B cell (primary cell): ENCODE measurements around the gene KAT14. TPM values are rescaled to one million over a fixed set of nuclear protein-coding genes. Genes with fewer than 3 reads are reported as not detected.

Source experiments
- ATAC-seq: fragments of 200-7000 bp; cut with Tn5 transposase; one replicate; pipeline ENCODE4 v1.10.0; 2021; ENCODE audit warnings: low read depth, mild to moderate bottlenecking, moderate number of reproducible peaks, moderate library complexity
- CTCF ChIA-PET: fragments of 350-600 bp; sonication (Branson Sonifier 250); formaldehyde crosslinking; loops from one replicate; lab custom pipeline; 2021; ENCODE audit warnings: antibody characterized with exemption, inconsistent platforms; lab: Charles Lee
- POLR2A ChIA-PET: fragments of 350-600 bp; sonication (Branson Sonifier 250); formaldehyde crosslinking; loops from one replicate; lab custom pipeline; 2021; ENCODE audit warnings: antibody characterized with exemption; lab: Charles Lee
- DNase-seq: peaks from one replicate; pipeline ENCODE4 v3.0.0; 2013
- H2AFZ ChIP-seq: 2 replicates; pipeline ENCODE4 v1.6.1; 2012; ENCODE audit warnings: mild to moderate bottlenecking, low read depth, low read length; ENCODE audit not compliant: insufficient read depth, poor library complexity, severe bottlenecking
- H3K27ac ChIP-seq, 2 donors: 1 replicate in 1 of 2; 2 replicates in 1 of 2; pipeline ENCODE4 v1.5.1; 2012 to 2013; ENCODE audit warnings: low read length in 2 of 2, mild to moderate bottlenecking in 2 of 2, moderate library complexity in 1 of 2
- H3K27me3 ChIP-seq, 4 experiments: fragments of 200-600 bp in 1 of 4; sonication (generic) in 1 of 4; replicated peaks in 1 of 4; 1 replicate in 2 of 4; 2 replicates in 2 of 4; pipeline versions ENCODE4 v1.6.1 to v1.7.0; 2013 to 2016; ENCODE audit warnings: low read length in 3 of 4, mild to moderate bottlenecking in 2 of 4, mixed read lengths in 1 of 4, moderate library complexity in 1 of 4; ENCODE audit not compliant: insufficient read depth in 4 of 4, control insufficient read depth in 3 of 4; ENCODE audit errors: control extremely low read depth in 1 of 4
- H3K36me3 ChIP-seq, 2 experiments: replicated peaks in 1 of 2; 1 replicate in 1 of 2; 2 replicates in 1 of 2; pipeline versions ENCODE4 v1.6.1 to v1.7.1; 2013; ENCODE audit warnings: low read length in 1 of 2; ENCODE audit not compliant: insufficient read depth in 2 of 2, control insufficient read depth in 1 of 2; ENCODE audit errors: control extremely low read depth in 1 of 2, extremely low read depth in 1 of 2
- H3K4me1 ChIP-seq, 2 donors: fragments of 200-600 bp in 1 of 2; sonication (generic) in 1 of 2; 1 replicate in 1 of 2; 2 replicates in 1 of 2; pipeline versions ENCODE4 v1.5.1 to v1.6.1; 2013 to 2017; ENCODE audit warnings: low read length in 2 of 2; ENCODE audit not compliant: control insufficient read depth in 2 of 2, insufficient read depth in 2 of 2
- H3K4me2 ChIP-seq: replicated peaks from 2 replicates; pipeline ENCODE3; 2012; ENCODE audit warnings: mild to moderate bottlenecking, low read depth, low read length; ENCODE audit not compliant: poor library complexity, severe bottlenecking
- H3K4me3 ChIP-seq, 5 experiments: fragments of 200-600 bp in 1 of 5; sonication (generic) in 1 of 5; 1 replicate in 3 of 5; 2 replicates in 2 of 5; pipeline versions ENCODE4 v1.5.1 to v1.7.0; 2011 to 2016; ENCODE audit warnings: low read length in 4 of 5, mild to moderate bottlenecking in 4 of 5, low read depth in 2 of 5, control low read depth in 1 of 5, moderate library complexity in 1 of 5; ENCODE audit not compliant: insufficient read depth in 1 of 5; ENCODE audit errors: control extremely low read depth in 1 of 5, extremely low read depth in 1 of 5
- H3K79me2 ChIP-seq: fragments of 200-600 bp; sonication (generic); one replicate; pipeline ENCODE4 v1.6.0; 2016; ENCODE audit warnings: low read length; ENCODE audit not compliant: control insufficient read depth, insufficient read depth
- H3K9ac ChIP-seq: fragments of 200-600 bp; sonication (generic); 2 replicates; pipeline ENCODE4 v1.6.1; 2017; ENCODE audit warnings: mild to moderate bottlenecking, low read length, moderate library complexity
- H3K9me3 ChIP-seq, 3 donors: one replicate each; pipeline versions ENCODE4 v1.6.1 to v1.7.1; 2013; ENCODE audit warnings: low read length in 2 of 3; ENCODE audit not compliant: control insufficient read depth in 2 of 3, insufficient read depth in 1 of 3; ENCODE audit errors: control extremely low read depth in 1 of 3
- H4K20me1 ChIP-seq: 2 replicates; pipeline ENCODE4 v1.6.0; 2012; ENCODE audit warnings: mild to moderate bottlenecking, low read length; ENCODE audit not compliant: insufficient read depth, control insufficient read depth, poor library complexity, severe bottlenecking
- H3K27ac Mint-ChIP-seq: one replicate; pipeline ENCODE4 v1.8.0; 2021; ENCODE audit warnings: mixed read lengths
- H3K27me3 Mint-ChIP-seq: one replicate; pipeline ENCODE4 v1.8.0; 2021; ENCODE audit warnings: mixed read lengths
- H3K4me1 Mint-ChIP-seq: one replicate; pipeline ENCODE4 v1.8.0; 2021; ENCODE audit warnings: mixed read lengths
- H3K4me3 Mint-ChIP-seq: one replicate; pipeline ENCODE4 v1.8.0; 2021; ENCODE audit warnings: mixed read lengths
- H3K9me3 Mint-ChIP-seq: one replicate; pipeline ENCODE4 v1.8.0; 2022; ENCODE audit warnings: mixed read lengths; ENCODE audit not compliant: insufficient read depth
- CTCF ChIP-seq: fragments of 200-600 bp; IDR thresholded peaks from one replicate; pipeline ENCODE4 v1.8.0; 2022; ENCODE audit warnings: antibody characterized with exemption, mild to moderate bottlenecking
- EZH2 ChIP-seq: IDR thresholded peaks from 2 replicates; pipeline ENCODE4 v1.6.1; 2012; ENCODE audit warnings: borderline replicate concordance, low read depth, mild to moderate bottlenecking, moderate library complexity, low read length; ENCODE audit not compliant: insufficient read depth, poor library complexity, severe bottlenecking
- WGBS: methylation state at CpG from one replicate; pipeline ENCODE4 v1.1.5; 2013; ENCODE audit warnings: missing lambda C conversion rate; ENCODE audit not compliant: insufficient coverage; 5-methylcytosine and 5-hydroxymethylcytosine counted together
- intact Hi-C: fragments of 100-400 bp; cut with micrococcal nuclease; formaldehyde crosslinking; loops from one replicate; pipeline ENCODE4 v1.10.0; 2022
- polyA plus RNA-seq: library from polyadenylated mRNA; depleted of rRNA; stranded (reverse); fragments of >200 nt; gene quantifications from 2 replicates; pipeline ENCODE4 v1.2.3, GENCODE V29; 2012
- total RNA-seq, 2 donors: library from RNA; stranded (reverse); fragments of 120-200 nt in 1 of 2; gene quantifications; 1 replicate in 1 of 2; 2 replicates in 1 of 2; pipeline versions ENCODE4 v1.2.3 to v1.2.4, GENCODE V29; 2013 to 2022

Gene KAT14
- total and polyA plus RNA-seq, 2 donors (not counting 1 experiment from before 2014, with no cell fraction given), result 7.9 to 15.5 TPM

DNA sequence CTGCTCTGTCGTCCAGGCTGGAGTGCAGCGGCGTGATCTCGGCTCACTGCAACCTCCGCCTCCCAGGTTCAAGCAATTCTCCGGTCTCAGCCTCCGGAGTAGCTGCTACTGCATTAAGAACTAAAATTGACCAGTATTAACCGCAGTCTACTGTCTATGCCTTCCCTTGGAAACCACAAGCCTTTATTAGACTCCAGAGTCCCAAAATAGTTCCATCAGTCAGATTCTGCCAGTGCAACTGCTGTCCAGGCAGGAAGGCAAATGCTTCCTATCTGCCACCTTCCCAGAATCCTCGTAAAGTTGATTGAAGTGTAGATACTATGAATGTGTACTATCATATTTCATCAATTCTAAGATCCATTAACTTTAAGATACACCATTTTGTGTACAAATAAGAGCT lies 16.7 kb downstream of the KAT14 start:
- 90% methylated on average over 4 of the region's 9 CpGs for WGBS

DNA sequence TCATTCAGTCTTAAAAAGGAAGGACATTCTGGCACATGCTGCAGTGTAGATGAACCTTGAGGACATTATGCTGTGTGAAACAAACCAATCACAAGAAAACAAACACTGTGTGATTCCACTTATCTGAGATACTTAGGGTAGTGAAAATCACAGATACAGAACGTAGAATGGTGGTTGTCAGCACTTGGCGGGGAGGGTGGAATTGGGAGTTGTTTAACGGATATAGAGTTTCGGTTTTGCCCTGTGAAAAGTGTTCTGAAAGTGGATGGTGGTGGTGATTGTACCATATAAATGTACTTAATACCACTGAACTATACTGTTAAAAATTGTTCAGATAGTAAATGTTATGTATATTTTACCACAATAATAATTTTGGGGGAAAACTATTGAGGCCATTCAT lies 18.4 kb downstream of the KAT14 start:
- Histone ChIP-seq H4K20me1 (no peaks in the 10 kb centered on the region), H2AFZ (no peak overlapping the region), H3K27ac (no peak overlapping the region), H3K9ac (no peak overlapping the region), H3K36me3 (peaks cover 0 to 39% of the 10 kb centered on the region in 2 experiments), H3K4me2 (no peak overlapping the region), H3K9me3 (no peaks in the 10 kb centered on the region), H3K79me2 (no peaks in the 10 kb centered on the region), H3K4me3 (no peak overlapping the region), H3K27me3 (no peaks in the 10 kb centered on the region), H3K4me1 (no peaks in the 10 kb centered on the region)
- intact Hi-C loops, result no loop called here
- H3K9me3 Mint-ChIP-seq, result no peaks in the 10 kb centered on the region
- ATAC-seq (no peak), DNase-seq (no peak)
- CTCF ChIA-PET, result no interaction called here
- POLR2A ChIA-PET, result no interaction called here
- H3K27me3 Mint-ChIP-seq, result no peaks in the 10 kb centered on the region
- no peak for TF ChIP-seq EZH2
- TF ChIP-seq CTCF, result no peak
- H3K4me1 Mint-ChIP-seq, result no peaks in the 10 kb centered on the region
- H3K27ac Mint-ChIP-seq, result no peak overlapping the region
- WGBS, result 100% methylated on average over 2 of the region's 4 CpGs
- no peak overlapping the region for H3K4me3 Mint-ChIP-seq

More for the DNA sequence above, 16.7 kb downstream of the KAT14 start:
- H3K9me3 ChIP-seq, result no peaks in the 10 kb centered on the region
- no peak for ATAC-seq
- H3K9ac ChIP-seq, result no peak overlapping the region
- Mint-ChIP-seq H3K27me3 (no peaks in the 10 kb centered on the region), H3K4me3 (no peak overlapping the region), H3K9me3 (no peaks in the 10 kb centered on the region), H3K27ac (no peak overlapping the region), H3K4me1 (no peaks in the 10 kb centered on the region)
- DNase-seq, result no peak
- no peak for TF ChIP-seq EZH2
- no peaks in the 10 kb centered on the region for H4K20me1 ChIP-seq
- CTCF ChIA-PET, result no interaction called here
- H3K36me3 ChIP-seq, result peaks cover 0 to 39% of the 10 kb centered on the region in 2 experiments
- no peaks in the 10 kb centered on the region for H3K4me1 ChIP-seq
- intact Hi-C loops, result no loop called here
- POLR2A ChIA-PET, result no interaction called here
- no peak overlapping the region for H3K4me2 ChIP-seq
- no peak overlapping the region for H2AFZ ChIP-seq
- no peaks in the 10 kb centered on the region for H3K79me2 ChIP-seq
- no peak overlapping the region for H3K27ac ChIP-seq
- no peak overlapping the region for H3K4me3 ChIP-seq
- H3K27me3 ChIP-seq, result no peaks in the 10 kb centered on the region
